Right lobe of liver (tissue), 6 donors: Measurements from ENCODE around the gene ANXA4. TPM values are rescaled to one million over a fixed set of nuclear protein-coding genes. Genes with fewer than 3 reads are reported as not detected.

Experiments used
- ATAC-seq, 4 donors: fragments of 200-7000 bp; cut with Tn5 transposase; one replicate each; pipeline ENCODE4 v1.9.1; 2020; ENCODE audit warnings: mild to moderate bottlenecking in 4 of 4, moderate library complexity in 4 of 4
- DNase-seq, 3 donors: peaks; one replicate each; pipeline ENCODE4 v3.0.0-alpha.2; 2020
- H3K27ac ChIP-seq, 3 donors: fragments of 200-600 bp; one replicate each; pipeline ENCODE4 v1.8.0; 2022
- H3K27me3 ChIP-seq, 2 donors: fragments of 200-600 bp; one replicate each; pipeline ENCODE4 v1.8.0; 2022
- H3K36me3 ChIP-seq, 4 donors: fragments of 200-600 bp; sonication (generic) in 1 of 4; one replicate each; pipeline versions ENCODE4 v1.5.1 to v1.8.0; 2017 to 2022; ENCODE audit warnings: control low read depth in 1 of 4
- H3K4me1 ChIP-seq, 4 donors: fragments of 200-600 bp; sonication (generic) in 1 of 4; one replicate each; pipeline versions ENCODE4 v1.5.1 to v1.8.0; 2017 to 2022; ENCODE audit warnings: control low read depth in 1 of 4
- H3K4me3 ChIP-seq, 3 donors: fragments of 200-600 bp; one replicate each; pipeline ENCODE4 v1.8.0; 2022
- H3K9me3 ChIP-seq, 4 donors: fragments of 200-600 bp; sonication (generic) in 1 of 4; one replicate each; pipeline versions ENCODE4 v1.5.1 to v1.8.0; 2017 to 2022; ENCODE audit warnings: control low read depth in 1 of 4
- CTCF ChIP-seq, 4 donors: fragments of 200-600 bp in 3 of 4; fragments of 450-650 bp in 1 of 4; IDR thresholded peaks; one replicate each; pipeline versions ENCODE4 v1.5.1 to v1.8.0; 2016 to 2022; ENCODE audit warnings: antibody characterized with exemption in 4 of 4, mild to moderate bottlenecking in 2 of 4
- POLR2A ChIP-seq: fragments of 450-650 bp; IDR thresholded peaks from one replicate; pipeline ENCODE4 v1.6.1; 2017; ENCODE audit warnings: antibody characterized with exemption, mild to moderate bottlenecking
- WGBS: methylation state at CpG from one replicate; pipeline ENCODE4 v1.1.6; 2018; ENCODE audit warnings: low coverage, low lambda C conversion rate; ENCODE audit not compliant: insufficient coverage; ENCODE audit errors: missing lambda C conversion rate; 5-methylcytosine and 5-hydroxymethylcytosine counted together
- intact Hi-C, 2 donors: fragments of 100-400 bp; cut with DNase I; formaldehyde crosslinking; loops; one replicate each; pipeline versions ENCODE4 v1.11.2 to v1.14.1; 2022
- total RNA-seq, 6 experiments: library from RNA; depleted of rRNA in 2 of 6; stranded (reverse); fragments of >200 nt in 2 of 6; fragmentation: NEBNext Ultra II Directional in 3 of 6; extraction: Animal tissue kit (Norgen Biotek cat#: 25700) in 3 of 6; gene quantifications; one replicate each; pipeline versions ENCODE4 v1.1.0 to v1.2.4, GENCODE V29; 2016 to 2023
- donor health status: DM: no; HTN: yes; CAD: no.
- donor health status: DM: no; HTN: no; CAD: no.
- donor health status: DM: no; HTN: no; CAD: no.
- donor health status: DM: no; HTN: yes; CAD: no.
- donor health status: DM: no; HTN: yes; CAD: no.

Gene ANXA4
- total RNA-seq, 6 experiments from 2014 or later, result 53.5 to 173 (median 92.1) TPM

- peaks cover 0 to 21% (median 0%) of the 10 kb centered on the region in 4 donors for H3K36me3 ChIP-seq
- TF ChIP-seq POLR2A (no peak), CTCF (IDR thresholded peaks at IDR 0.05) (no peak)
- no peak overlapping the region for H3K27ac ChIP-seq
- H3K9me3 ChIP-seq, result no peaks in the 10 kb centered on the region
- no peaks in the 10 kb centered on the region for H3K27me3 ChIP-seq
- no peak overlapping the region for H3K4me3 ChIP-seq
- DNase-seq (no peak), ATAC-seq (no peak)
- 95% methylated on average over 2 of the region's 2 CpGs for WGBS
- intact Hi-C loops, result no loop called here
- no peaks in the 10 kb centered on the region for H3K4me1 ChIP-seq
Observed at GRCh38 chr2:69837533-69837932, 95.6 kb downstream of the ANXA4 start.

GRCh38 chr2:69843993-69844392 is 102.1 kb downstream of the ANXA4 start:
- H3K4me3 ChIP-seq, result no peak overlapping the region
- H3K4me1 ChIP-seq, result no peaks in the 10 kb centered on the region
- peaks cover 0 to 38% (median 0%) of the 10 kb centered on the region in 4 donors for H3K36me3 ChIP-seq
- no peaks in the 10 kb centered on the region for H3K27me3 ChIP-seq
- TF ChIP-seq POLR2A (no peak), CTCF (IDR thresholded peaks at IDR 0.05) (no peak)
- intact Hi-C loops, result no loop called here
- H3K27ac ChIP-seq, result no peak overlapping the region
- no peak for ATAC-seq
- DNase-seq, result no peak
- H3K9me3 ChIP-seq, result no peaks in the 10 kb centered on the region

GRCh38 chr2:69844560-69844959 is 102.6 kb downstream of the ANXA4 start:
- Histone ChIP-seq H3K36me3 (peaks cover 0 to 36% (median 0%) of the 10 kb centered on the region in 4 donors), H3K27me3 (no peaks in the 10 kb centered on the region), H3K4me1 (no peaks in the 10 kb centered on the region), H3K4me3 (no peak overlapping the region), H3K9me3 (no peaks in the 10 kb centered on the region), H3K27ac (no peak overlapping the region)
- ATAC-seq (no peak), DNase-seq (no peak)
- WGBS, result 79% methylated on average over 1 of the region's 3 CpGs
- intact Hi-C loops, result no loop called here
- TF ChIP-seq POLR2A, result no peak
- no peak for TF ChIP-seq CTCF (IDR thresholded peaks at IDR 0.05)

GRCh38 chr2:69846182-69847067 is 104.5 kb downstream of the ANXA4 start:
- H3K27ac ChIP-seq, result no peak overlapping the region
- TF ChIP-seq POLR2A (no peak), CTCF (IDR thresholded peaks at IDR 0.05) (no peak)
- H3K27me3 ChIP-seq, result no peaks in the 10 kb centered on the region
- H3K9me3 ChIP-seq, result no peaks in the 10 kb centered on the region
- intact Hi-C loops, result no loop called here
- DNase-seq (no peak), ATAC-seq (no peak)
- 86% methylated on average over 9 of the region's 9 CpGs for WGBS
- peaks cover 0 to 20% (median 0%) of the 10 kb centered on the region in 4 donors for H3K36me3 ChIP-seq
- no peak overlapping the region for H3K4me3 ChIP-seq
- H3K4me1 ChIP-seq, result no peaks in the 10 kb centered on the region
